Thoracic aorta (tissue), 2 donors: ENCODE results near the gene CT45A8. TPM values are rescaled to one million over a fixed set of nuclear protein-coding genes. Genes with fewer than 3 reads are reported as not detected.
"Not testable (repeated sequence)": the region's sequence is repeated elsewhere in the genome, so short reads cannot be mapped to it uniquely, and the experiment has no call there.

ENCODE experiments used
- ATAC-seq: fragments of 150-250 bp; one replicate; pipeline ENCODE4 v1.8.0; 2017; ENCODE audit warnings: low read depth; ENCODE audit not compliant: insufficient number of reproducible peaks, low FRiP score
- DNase-seq: peaks from one replicate; pipeline ENCODE4 v3.0.0-alpha.2; 2020; ENCODE audit warnings: low spot score
- H3K27ac ChIP-seq, 2 donors: fragments of 200-600 bp; sonication (generic); 1 replicate in 1 of 2; 2 replicates in 1 of 2; pipeline ENCODE4 v1.5.1; 2016; ENCODE audit warnings: mild to moderate bottlenecking in 2 of 2, moderate library complexity in 2 of 2
- H3K27me3 ChIP-seq: fragments of 200-600 bp; sonication (generic); replicated peaks from 2 replicates; pipeline ENCODE4 v1.6.0; 2016; ENCODE audit warnings: mild to moderate bottlenecking; ENCODE audit not compliant: insufficient read depth
- H3K36me3 ChIP-seq: fragments of 200-600 bp; sonication (generic); one replicate; pipeline ENCODE4 v1.5.1; 2016
- H3K4me1 ChIP-seq, 2 donors: fragments of 200-600 bp; sonication (generic); 1 replicate in 1 of 2; 2 replicates in 1 of 2; pipeline versions ENCODE4 v1.5.1 to v1.6.0; 2016; ENCODE audit warnings: low read depth in 2 of 2, mild to moderate bottlenecking in 1 of 2; ENCODE audit not compliant: control insufficient read depth in 1 of 2
- H3K4me3 ChIP-seq: fragments of 200-600 bp; sonication (generic); 2 replicates; pipeline ENCODE4 v1.5.1; 2016; ENCODE audit warnings: mild to moderate bottlenecking
- H3K9me3 ChIP-seq: fragments of 200-600 bp; sonication (generic); 2 replicates; pipeline ENCODE4 v1.5.1; 2016
- total RNA-seq, 2 donors: library from RNA; depleted of rRNA; stranded (reverse); fragments of >200 nt; gene quantifications; one replicate each; pipeline versions ENCODE4 v1.1.0 to v1.2.3, GENCODE V29; 2016
- TF ChIP-seq, protein P1 (sequence below): fragments of 200-600 bp; sonication (generic); IDR thresholded peaks from one replicate; pipeline ENCODE4 v1.5.1; 2019; ENCODE audit warnings: antibody characterized with exemption

The CT45A8 gene, protein sequence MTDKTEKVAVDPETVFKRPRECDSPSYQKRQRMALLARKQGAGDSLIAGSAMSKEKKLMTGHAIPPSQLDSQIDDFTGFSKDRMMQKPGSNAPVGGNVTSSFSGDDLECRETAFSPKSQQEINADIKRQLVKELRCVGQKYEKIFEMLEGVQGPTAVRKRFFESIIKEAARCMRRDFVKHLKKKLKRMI
- not detected for total RNA-seq

DNA sequence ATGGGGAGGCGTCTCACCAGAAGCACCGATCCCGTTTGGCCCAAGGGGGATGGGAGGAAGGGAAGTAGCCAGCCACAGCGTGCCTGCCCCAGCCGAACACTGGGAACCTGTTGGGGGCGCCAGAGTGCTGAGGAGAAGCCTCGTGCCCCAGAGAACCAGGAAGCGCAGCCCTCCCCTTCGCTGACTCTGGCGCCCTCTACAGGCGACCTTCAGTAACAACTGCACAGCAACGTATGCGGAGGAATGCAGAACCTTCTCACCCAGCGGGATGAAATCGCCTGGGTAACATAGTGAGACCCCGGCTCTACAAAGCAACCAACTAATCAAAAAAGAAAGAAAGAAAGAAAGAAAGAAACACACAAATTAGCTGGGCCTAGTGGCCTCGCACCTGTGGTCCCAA is at the start of gene CT45A8:
Gene CT45A8 (minus strand): TSS at position 101 of the 400 bp plus-strand sequence. CDS start 3,755 bp downstream, outside the sequence.
- H3K9me3 ChIP-seq, H3K4me3 ChIP-seq, H3K27me3 ChIP-seq, H3K4me1 ChIP-seq, H3K27ac ChIP-seq, DNase-seq, ATAC-seq, H3K36me3 ChIP-seq: not testable (repeated sequence)

DNA sequence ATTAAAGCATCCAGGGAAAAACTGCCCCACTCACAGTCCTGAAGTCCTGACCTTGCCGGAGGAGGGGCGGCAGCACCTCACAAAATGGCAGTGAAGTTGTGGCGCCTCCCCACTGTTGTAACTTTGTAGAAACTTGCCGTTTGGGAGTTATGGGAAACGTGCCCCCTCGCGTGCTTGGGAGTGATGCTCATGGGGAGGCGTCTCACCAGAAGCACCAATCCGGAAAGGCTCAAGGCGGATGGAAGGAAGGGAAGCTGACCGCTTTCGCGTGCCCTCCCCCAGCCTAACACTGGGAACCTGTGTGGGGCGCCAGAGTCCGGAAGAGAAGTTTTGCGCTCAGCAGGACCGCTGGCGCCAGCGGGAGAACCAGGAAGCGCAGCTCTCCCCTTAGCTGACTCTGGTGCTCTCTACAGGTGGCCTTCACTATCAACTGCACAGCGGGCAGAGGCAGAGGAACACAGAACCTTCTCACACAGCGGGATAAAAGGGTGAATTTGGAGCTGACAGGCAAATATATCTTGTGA is 39.0 kb upstream of the CT45A8 start, which contains the start of the genes CT45A10 and SAGE1:
Gene CT45A10 (minus strand): TSS at position 151 of the 524 bp plus-strand sequence. CDS start 8,100 bp downstream, outside the sequence.
Gene SAGE1 (plus strand): TSS at position 423 of the 524 bp plus-strand sequence. CDS start 2,527 bp downstream, outside the sequence.
- no peaks in the 10 kb centered on the region for H3K9me3 ChIP-seq
- no peak for ATAC-seq
- H3K27ac ChIP-seq: no peak within 1 kb of the TSS
- H3K4me3 ChIP-seq: no peak within 1 kb of the TSS
- H3K27me3 ChIP-seq: no peaks in the 10 kb centered on the region
- TF ChIP-seq, protein P1, sequence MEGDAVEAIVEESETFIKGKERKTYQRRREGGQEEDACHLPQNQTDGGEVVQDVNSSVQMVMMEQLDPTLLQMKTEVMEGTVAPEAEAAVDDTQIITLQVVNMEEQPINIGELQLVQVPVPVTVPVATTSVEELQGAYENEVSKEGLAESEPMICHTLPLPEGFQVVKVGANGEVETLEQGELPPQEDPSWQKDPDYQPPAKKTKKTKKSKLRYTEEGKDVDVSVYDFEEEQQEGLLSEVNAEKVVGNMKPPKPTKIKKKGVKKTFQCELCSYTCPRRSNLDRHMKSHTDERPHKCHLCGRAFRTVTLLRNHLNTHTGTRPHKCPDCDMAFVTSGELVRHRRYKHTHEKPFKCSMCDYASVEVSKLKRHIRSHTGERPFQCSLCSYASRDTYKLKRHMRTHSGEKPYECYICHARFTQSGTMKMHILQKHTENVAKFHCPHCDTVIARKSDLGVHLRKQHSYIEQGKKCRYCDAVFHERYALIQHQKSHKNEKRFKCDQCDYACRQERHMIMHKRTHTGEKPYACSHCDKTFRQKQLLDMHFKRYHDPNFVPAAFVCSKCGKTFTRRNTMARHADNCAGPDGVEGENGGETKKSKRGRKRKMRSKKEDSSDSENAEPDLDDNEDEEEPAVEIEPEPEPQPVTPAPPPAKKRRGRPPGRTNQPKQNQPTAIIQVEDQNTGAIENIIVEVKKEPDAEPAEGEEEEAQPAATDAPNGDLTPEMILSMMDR: no peak
- no peaks in the 10 kb centered on the region for H3K36me3 ChIP-seq
- H3K4me1 ChIP-seq: no peaks in the 10 kb centered on the region
- DNase-seq: no peak

DNA sequence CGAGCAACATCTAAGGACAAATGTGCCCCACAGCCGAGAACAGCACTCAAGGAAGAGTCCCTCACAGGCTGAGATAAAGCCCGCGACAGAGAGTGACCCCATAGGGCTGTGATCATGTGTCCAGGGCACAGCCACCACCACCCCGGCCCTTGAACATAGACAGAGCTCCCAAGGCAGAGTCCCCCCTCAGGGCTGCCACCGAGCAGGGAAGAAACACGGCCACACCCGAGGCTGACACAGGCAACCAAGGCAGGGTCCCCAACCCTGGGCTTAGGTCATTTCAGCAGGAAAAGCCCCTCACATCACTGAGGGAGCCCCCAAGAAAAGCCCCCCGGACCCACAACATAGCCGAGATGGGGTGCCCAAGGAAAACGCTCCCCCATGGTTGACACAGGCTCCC is 38.4 kb upstream of the CT45A8 start:
- ATAC-seq: no peak
- no peaks in the 10 kb centered on the region for H3K9me3 ChIP-seq

DNA sequence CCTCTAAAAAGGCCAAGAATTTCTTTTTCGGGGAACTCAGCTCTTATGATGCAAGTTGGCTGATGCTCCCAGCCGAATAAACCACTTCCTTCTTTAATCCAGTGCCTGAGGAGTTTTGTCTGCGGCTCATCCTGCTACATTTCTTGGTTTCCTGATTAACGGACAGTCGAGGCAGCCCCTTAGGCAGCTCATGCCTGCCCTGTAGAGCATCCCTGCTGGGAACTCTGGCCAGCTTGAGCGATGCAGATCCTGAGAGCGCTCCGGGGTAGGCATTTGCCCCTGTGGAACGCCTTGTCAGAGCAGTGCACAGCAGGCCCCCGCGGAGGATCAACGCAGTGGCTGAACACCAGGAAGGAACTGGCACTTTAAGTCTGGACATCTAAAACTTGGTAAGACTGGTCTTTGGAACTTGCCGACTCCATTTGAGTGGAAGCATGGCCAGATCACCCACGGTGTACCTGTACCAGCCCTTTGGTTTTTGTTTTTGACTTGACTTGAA is 35.8 kb upstream of the CT45A8 start:
- no peak overlapping the region for H3K4me3 ChIP-seq
- ATAC-seq (no peak), DNase-seq (no peak)
- no peaks in the 10 kb centered on the region for H3K36me3 ChIP-seq
- no peak overlapping the region for H3K27ac ChIP-seq
- H3K9me3 ChIP-seq: no peaks in the 10 kb centered on the region
- TF ChIP-seq, protein P1: no peak
- no peaks in the 10 kb centered on the region for H3K4me1 ChIP-seq
- no peaks in the 10 kb centered on the region for H3K27me3 ChIP-seq

More for the DNA sequence above, 38.4 kb upstream of the CT45A8 start:
- H3K36me3 ChIP-seq: no peaks in the 10 kb centered on the region
- TF ChIP-seq, protein P1: no peak
- no peak for DNase-seq
- H3K4me3 ChIP-seq: no peak overlapping the region
- H3K27ac ChIP-seq: no peak overlapping the region
- no peaks in the 10 kb centered on the region for H3K27me3 ChIP-seq
- H3K4me1 ChIP-seq: no peaks in the 10 kb centered on the region

DNA sequence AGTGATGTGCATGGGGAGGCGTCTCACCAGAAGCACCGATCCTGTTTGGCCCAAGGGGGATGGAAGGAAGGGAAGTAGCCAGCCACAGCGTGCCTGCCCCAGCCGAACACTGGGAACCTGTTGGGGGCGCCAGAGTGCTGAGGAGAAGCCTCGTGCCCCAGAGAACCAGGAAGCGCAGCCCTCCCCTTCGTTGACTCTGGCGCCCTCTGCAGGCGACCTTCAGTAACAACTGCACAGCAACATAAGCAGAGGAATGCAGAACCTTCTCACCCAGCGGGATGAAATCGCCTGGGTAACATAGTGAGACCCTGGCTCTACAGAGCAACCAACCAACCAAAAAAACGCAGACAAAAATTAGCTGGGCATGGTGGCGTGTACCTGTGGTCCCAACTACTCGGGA is 34.6 kb upstream of the CT45A8 start:
- H3K27ac ChIP-seq, H3K9me3 ChIP-seq, DNase-seq, H3K4me3 ChIP-seq, H3K36me3 ChIP-seq, H3K4me1 ChIP-seq, H3K27me3 ChIP-seq, ATAC-seq: not testable (repeated sequence)

DNA sequence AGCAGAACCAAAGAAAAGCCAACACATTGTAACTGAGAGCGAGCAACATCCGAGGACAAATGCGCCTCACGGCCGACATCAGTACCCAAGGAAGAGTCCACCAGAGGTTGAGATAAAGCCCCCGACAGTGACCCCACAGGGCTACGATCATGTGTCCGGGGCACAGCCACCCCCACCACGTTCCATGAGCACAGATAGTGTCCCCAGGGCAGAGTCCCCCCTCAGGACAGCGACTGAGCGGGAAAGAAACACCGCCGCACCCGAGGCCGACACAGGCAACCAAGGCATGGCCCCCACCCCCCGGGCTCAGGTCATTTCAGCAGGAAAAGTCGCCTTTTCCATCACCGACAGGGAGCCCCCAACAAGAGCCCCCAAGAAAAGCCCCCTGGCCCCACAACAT is 33.9 kb upstream of the CT45A8 start:
- not testable (repeated sequence) for DNase-seq, H3K27ac ChIP-seq, H3K9me3 ChIP-seq, H3K27me3 ChIP-seq, H3K4me1 ChIP-seq, H3K4me3 ChIP-seq, ATAC-seq, H3K36me3 ChIP-seq

DNA sequence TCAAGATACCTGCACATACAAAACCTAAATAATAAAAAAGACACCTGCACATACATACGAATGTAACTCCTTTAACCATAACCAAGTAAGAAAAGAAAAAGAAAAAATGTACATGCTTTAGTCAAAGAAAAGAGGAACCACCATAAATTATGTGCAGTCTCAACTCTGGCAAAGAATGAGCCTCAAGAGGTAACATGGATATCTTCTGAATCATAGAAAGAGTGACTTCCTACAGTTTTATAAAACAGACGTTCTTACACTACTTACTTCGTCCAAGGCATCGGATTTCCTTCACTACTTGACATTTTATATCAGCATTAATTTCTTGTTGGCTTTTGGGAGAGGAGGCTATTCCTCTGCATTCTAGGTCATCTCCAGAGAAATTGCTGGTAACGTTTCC is 28.4 kb upstream of the CT45A8 start:
- not testable (repeated sequence) for H3K27me3 ChIP-seq, DNase-seq, ATAC-seq

DNA sequence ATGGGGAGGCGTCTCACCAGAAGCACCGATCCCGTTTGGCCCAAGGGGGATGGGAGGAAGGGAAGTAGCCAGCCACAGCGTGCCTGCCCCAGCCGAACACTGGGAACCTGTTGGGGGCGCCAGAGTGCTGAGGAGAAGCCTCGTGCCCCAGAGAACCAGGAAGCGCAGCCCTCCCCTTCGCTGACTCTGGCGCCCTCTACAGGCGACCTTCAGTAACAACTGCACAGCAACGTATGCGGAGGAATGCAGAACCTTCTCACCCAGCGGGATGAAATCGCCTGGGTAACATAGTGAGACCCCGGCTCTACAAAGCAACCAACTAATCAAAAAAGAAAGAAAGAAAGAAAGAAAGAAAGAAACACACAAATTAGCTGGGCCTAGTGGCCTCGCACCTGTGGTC is 17.4 kb upstream of the CT45A8 start, which contains the start of gene CT45A9:
Gene CT45A9 (minus strand): TSS at position 101 of the 400 bp plus-strand sequence. CDS start 3,751 bp downstream, outside the sequence.
- H3K4me3 ChIP-seq, H3K27me3 ChIP-seq, H3K36me3 ChIP-seq, DNase-seq, H3K9me3 ChIP-seq, ATAC-seq, H3K4me1 ChIP-seq, H3K27ac ChIP-seq: not testable (repeated sequence)

More for the DNA sequence above, 28.4 kb upstream of the CT45A8 start:
- H3K4me1 ChIP-seq, H3K4me3 ChIP-seq, H3K36me3 ChIP-seq, H3K27ac ChIP-seq, H3K9me3 ChIP-seq: not testable (repeated sequence)

DNA sequence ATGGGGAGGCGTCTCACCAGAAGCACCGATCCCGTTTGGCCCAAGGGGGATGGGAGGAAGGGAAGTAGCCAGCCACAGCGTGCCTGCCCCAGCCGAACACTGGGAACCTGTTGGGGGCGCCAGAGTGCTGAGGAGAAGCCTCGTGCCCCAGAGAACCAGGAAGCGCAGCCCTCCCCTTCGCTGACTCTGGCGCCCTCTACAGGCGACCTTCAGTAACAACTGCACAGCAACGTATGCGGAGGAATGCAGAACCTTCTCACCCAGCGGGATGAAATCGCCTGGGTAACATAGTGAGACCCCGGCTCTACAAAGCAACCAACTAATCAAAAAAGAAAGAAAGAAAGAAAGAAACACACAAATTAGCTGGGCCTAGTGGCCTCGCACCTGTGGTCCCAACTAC is 17.2 kb downstream of the CT45A8 start, which contains the start of gene CT45A7:
Gene CT45A7 (minus strand): TSS at position 101 of the 400 bp plus-strand sequence. CDS start 3,747 bp downstream, outside the sequence.
- not testable (repeated sequence) for H3K4me1 ChIP-seq, H3K36me3 ChIP-seq, ATAC-seq, H3K27me3 ChIP-seq, DNase-seq, H3K9me3 ChIP-seq, H3K4me3 ChIP-seq, H3K27ac ChIP-seq
